ENCODE results near the gene MPZL1. TPM values are rescaled to one million over a fixed set of nuclear protein-coding genes. Genes with fewer than 3 reads are reported as not detected.
"Not testable (repeated sequence)": the region's sequence is repeated elsewhere in the genome, so short reads cannot be mapped to it uniquely, and the experiment has no call there.

The MPZL1 gene
- total RNA-seq, 1 donor from 2014 or later, result 36.0 TPM

- intact Hi-C loops (cut with micrococcal nuclease), result loop anchor here (5.0 kb wide), 2 partner anchors 270 to 450 kb away; no protein-coding TSS in a partner anchor
These were observed 4.4 kb upstream of the MPZL1 start for GRCh38 chr1:167717351-167717750.

GRCh38 chr1:167718914-167719691 is 2.7 kb upstream of the MPZL1 start:
- intact Hi-C loops (cut with micrococcal nuclease), result loop anchor here (5.0 kb wide), 2 partner anchors 272 to 452 kb away; no protein-coding TSS in a partner anchor

GRCh38 chr1:167719715-167720421 is 1.9 kb upstream of the MPZL1 start:
- intact Hi-C loops (cut with micrococcal nuclease), result loop anchor here (5.0 to 10.0 kb wide), 4 partner anchors 273 to 1385 kb away; partner anchors contain the start of genes ATP1B1 and SFT2D2

GRCh38 chr1:167720965-167721616 is 691 bp upstream of the MPZL1 start:
- intact Hi-C loops (cut with micrococcal nuclease), result loop anchor here (1.0 to 10.0 kb wide), 4 partner anchors 82 to 1384 kb away; partner anchors contain the start of genes ATP1B1, DCAF6 and SFT2D2

- intact Hi-C loops (cut with micrococcal nuclease), result loop anchor here (1.0 to 10.0 kb wide), 5 partner anchors 30 to 1382 kb away; partner anchors contain the start of genes ATP1B1 and SFT2D2
These were observed 529 bp downstream of the MPZL1 start for GRCh38 chr1:167722152-167722869.

GRCh38 chr1:167722870-167723251 is 1.1 kb downstream of the MPZL1 start:
- intact Hi-C loops (cut with micrococcal nuclease), result loop anchor here (1.0 to 10.0 kb wide), 6 partner anchors 8 to 1382 kb away; partner anchors contain the start of genes ATP1B1 and SFT2D2

- intact Hi-C loops (cut with micrococcal nuclease), result loop anchor here (1.0 to 10.0 kb wide), 4 partner anchors 9 to 1381 kb away; partner anchors contain the start of genes ATP1B1 and SFT2D2
These were observed 2.0 kb downstream of the MPZL1 start for GRCh38 chr1:167723707-167724323.

GRCh38 chr1:167726008-167726407 is 4.2 kb downstream of the MPZL1 start:
- intact Hi-C loops (cut with micrococcal nuclease), result loop anchor here (10.0 kb wide), 1 partner anchor 1379 kb away; the partner anchor contains the start of gene ATP1B1

GRCh38 chr1:167728818-167729410 is 7.1 kb downstream of the MPZL1 start:
- intact Hi-C loops (cut with micrococcal nuclease), result loop anchor here (10.0 kb wide), 1 partner anchor 1376 kb away; the partner anchor contains the start of gene ATP1B1

- intact Hi-C loops (cut with micrococcal nuclease), result no loop called here
These were observed 12.4 kb downstream of the MPZL1 start for GRCh38 chr1:167734227-167734626.

GRCh38 chr1:167734841-167735240 is 13.1 kb downstream of the MPZL1 start:
- intact Hi-C loops (cut with micrococcal nuclease), result no loop called here

GRCh38 chr1:167737169-167737568 is 15.4 kb downstream of the MPZL1 start:
- intact Hi-C loops (cut with micrococcal nuclease), result no loop called here

- intact Hi-C loops (cut with micrococcal nuclease), result no loop called here
These were observed 16.4 kb downstream of the MPZL1 start for GRCh38 chr1:167738158-167738557.

GRCh38 chr1:167739752-167740151 is 18.0 kb downstream of the MPZL1 start:
- intact Hi-C loops (cut with micrococcal nuclease), result no loop called here

GRCh38 chr1:167741103-167741502 is 19.3 kb downstream of the MPZL1 start:
- intact Hi-C loops (cut with micrococcal nuclease), result not testable (repeated sequence)

- intact Hi-C loops (cut with micrococcal nuclease), result not testable (repeated sequence)
These were observed 20.7 kb downstream of the MPZL1 start for GRCh38 chr1:167742392-167743057.

GRCh38 chr1:167744901-167745300 is 23.1 kb downstream of the MPZL1 start:
- intact Hi-C loops (cut with micrococcal nuclease), result no loop called here

GRCh38 chr1:167746013-167746672 is 24.4 kb downstream of the MPZL1 start:
- intact Hi-C loops (cut with micrococcal nuclease), result no loop called here

Measured in T-helper 1 cell treated with Interleukin-12 subunit alpha and Interleukin-12 subunit beta and Interleukin-4 antibody, amounts not matched to agents 30 ng/mL and 1 ng/mL, for 36 hours (primary cell).